SKM-1 (cell line): ENCODE results near the gene FAAP100.

Experiments
- DNase-seq: peaks from one replicate; lab custom pipeline; 2025; ENCODE audit not compliant: unreplicated experiment; lab: John Stamatoyannopoulos, UW

The FAAP100 gene

DNA sequence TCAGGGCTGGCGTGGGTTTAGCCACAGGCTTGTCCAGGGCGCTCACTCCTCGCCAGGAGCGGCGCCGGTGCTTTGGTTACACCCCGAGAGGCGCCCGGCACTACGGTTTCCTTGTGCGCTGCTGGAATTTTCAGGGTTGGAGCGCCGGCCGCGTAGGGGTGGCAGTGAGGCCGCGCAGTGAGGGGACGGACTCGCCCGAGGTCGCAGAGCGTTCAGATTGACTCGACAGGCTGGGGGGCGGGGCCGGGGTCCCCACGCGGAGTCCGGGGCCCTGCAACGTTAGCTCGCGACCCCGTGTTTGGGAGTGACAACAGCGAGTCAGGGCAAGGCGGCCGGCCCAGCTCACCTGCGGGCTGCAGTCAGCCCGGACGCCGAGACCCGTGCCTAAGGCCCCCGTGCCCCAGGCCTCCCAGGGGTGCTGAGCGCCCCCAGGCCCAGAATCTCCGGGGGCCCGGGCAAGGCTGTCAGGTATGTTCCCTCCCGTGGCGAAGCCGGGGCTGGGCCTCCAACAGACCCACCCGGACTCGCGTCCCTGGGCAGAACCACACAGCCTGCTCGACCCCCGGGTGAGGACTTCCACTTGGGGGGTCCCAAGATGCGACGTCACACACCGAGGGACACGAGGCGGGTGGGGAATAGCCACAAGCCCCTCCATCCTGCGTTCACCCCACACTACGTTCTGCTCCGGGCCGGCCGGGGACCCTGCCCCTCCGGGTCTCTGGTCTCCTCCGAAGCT, 38.2 kb downstream of the FAAP100 start:
- DNase-seq = no peak

DNA sequence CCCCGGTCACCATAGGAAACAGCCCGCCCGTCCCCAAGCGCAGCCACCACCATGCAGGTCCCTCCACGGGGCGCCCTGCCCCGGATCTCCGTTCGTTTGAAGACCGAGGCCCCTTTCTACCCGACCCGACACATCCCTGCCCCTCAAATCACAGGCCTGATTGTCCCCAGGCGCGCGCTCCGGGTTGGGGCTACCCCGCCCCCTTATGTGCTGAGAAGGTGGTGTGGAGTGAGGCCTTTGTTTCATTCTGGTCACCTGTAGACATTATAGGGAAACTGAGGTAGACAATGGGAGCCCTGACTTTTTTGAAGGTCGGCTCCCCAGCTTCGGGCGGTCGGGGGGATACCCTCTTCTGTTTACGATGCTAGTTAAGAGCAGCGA, 38.8 kb downstream of the FAAP100 start:
- no peak for DNase-seq

DNA sequence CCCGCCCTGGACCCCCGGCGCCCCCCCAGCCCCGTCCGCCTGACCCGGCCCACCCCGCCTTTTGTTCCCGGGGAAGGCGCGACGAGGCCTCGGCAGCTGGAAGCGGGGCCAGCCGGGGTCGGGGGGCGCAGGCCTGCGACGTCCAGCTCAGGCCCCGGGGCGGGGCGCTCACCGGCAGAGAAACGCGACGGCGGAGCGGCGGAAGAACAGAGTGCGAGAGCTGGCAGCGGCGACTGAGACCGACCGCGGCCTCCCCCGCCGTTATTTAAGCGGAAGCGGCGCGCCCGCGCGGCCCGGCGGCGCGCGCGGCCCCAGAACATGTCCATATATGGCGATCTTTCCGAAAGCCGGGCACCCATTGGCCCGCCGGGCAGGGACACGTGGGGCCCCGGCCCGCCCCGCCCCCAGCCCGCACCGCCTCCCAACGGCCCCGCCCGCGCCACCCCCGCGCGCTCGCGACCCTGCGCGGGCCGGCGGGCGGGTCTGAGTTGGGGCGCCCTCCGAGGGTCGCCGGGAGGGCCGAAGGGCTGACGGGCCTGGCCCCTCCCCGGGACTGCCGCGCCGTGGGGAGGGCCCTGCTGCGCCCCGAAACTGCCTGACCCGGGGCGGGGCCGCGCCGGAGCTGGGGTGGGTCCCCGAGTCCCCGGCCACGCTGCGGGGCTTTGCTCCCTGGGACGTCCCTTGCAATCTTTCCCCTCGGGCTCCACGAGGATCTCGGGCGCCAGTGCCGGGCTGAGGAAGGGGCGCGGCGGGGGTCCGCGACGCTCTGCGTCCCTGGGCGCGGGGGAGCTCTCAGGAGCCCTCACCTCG, 39.4 kb downstream of the FAAP100 start, which contains the start of gene ACTG1:
Gene ACTG1 (minus strand): TSS at position 238 of the 810 bp plus-strand sequence. CDS start 445 bp downstream, outside the sequence.
- peak; percentile 62 for DNase-seq

DNA sequence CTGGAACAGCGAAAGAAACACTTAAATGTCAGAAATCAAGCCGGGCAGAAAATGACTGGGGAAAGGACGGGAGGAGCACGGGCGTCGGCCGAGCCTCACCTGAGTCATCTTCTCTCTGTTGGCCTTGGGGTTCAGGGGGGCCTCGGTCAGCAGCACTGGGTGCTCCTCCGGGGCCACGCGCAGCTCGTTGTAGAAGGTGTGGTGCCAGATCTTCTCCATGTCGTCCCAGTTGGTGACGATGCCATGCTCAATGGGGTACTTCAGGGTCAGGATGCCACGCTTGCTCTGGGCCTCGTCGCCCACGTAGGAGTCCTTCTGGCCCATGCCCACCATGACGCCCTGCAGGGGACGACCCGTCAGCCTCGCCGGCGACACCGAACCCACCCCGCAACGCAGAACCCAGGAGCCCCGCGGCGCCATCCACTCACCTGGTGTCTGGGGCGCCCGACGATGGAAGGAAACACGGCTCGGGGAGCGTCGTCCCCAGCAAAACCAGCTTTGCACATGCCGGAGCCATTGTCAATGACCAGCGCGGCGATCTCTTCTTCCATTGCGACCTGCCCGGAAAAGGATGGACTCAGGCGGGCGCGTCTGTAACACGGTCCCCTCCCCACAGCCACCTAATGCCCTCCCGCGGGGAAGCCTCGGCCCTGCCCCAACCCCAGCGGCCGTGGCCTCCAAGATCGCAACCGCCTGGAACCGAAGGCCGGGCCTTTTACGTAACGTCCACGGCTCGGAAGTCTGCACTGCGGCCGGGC, 40.2 kb downstream of the FAAP100 start:
- no peak for DNase-seq

DNA sequence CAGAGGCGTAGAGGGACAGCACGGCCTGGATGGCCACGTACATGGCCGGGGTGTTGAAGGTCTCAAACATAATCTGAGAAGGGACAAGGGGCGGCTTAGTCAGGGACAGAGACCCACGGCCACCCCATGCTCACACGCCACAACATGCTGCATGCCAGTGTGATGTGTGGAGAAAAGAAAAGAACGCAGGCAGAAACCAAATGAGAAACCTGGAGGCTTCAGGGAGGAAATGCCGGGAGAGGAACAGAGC, 40.7 kb downstream of the FAAP100 start:
- no peak for DNase-seq

DNA sequence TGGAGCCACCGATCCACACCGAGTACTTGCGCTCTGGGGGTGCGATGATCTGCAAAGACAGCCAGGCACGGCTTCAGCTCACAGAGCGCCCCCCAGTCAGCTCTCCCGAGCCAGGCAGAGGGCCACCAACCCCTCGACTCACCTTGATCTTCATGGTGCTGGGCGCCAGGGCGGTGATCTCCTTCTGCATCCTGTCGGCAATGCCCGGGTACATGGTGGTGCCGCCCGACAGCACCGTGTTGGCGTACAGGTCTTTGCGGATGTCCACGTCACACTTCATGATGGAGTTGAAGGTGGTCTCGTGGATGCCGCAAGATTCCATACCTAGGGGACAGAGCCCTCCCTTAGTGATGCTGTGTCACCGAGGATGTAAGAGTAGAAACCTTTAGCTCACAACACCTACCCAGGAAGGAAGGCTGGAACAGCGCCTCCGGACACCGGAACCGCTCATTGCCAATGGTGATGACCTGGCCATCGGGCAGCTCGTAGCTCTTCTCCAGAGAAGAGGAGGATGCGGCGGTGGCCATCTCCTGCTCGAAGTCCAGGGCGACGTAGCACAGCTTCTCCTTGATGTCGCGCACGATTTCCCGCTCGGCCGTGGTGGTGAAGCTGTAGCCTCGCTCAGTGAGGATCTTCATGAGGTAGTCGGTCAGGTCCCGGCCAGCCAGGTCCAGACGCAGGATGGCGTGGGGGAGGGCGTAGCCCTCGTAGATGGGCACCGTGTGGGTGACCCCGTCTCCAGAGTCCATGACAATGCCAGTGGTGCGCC, 41.2 kb downstream of the FAAP100 start:
- DNase-seq = no peak

DNA sequence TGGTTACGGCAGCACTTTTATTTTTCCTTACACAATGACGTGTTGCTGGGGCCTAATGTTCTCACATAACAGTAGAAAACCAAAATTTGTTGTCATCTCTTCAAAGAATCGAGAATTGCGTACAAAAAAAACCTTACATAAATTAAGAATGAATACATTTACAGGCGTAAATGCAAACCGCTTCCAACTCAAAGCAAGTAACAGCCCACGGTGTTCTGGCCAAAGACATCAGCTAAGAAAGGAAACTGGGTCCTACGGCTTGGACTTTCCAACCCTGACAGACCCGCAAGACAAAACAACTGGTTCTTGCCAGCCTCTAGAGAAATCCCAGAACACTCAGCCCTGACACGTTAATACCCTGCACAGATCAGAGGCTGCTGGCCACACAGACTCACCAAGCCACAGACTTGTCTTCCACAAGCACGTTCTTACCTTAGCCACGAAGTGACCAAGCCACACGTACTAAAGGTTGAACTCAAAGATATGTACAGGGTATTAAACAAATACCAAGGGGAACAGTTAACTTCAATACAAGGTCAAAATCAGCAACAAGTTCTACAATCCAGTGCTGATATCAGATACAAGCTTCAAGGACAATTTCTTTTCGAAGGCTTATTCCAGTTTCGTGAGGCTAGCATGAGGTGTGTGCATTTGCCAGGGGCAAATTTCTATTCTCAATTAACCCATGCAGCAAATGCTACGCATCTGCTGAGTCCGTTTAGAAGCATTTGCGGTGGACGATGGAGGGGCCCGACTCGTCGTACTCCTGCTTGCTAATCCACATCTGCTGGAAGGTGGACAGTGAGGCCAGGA, 42.0 kb downstream of the FAAP100 start:
- no peak for DNase-seq

DNA sequence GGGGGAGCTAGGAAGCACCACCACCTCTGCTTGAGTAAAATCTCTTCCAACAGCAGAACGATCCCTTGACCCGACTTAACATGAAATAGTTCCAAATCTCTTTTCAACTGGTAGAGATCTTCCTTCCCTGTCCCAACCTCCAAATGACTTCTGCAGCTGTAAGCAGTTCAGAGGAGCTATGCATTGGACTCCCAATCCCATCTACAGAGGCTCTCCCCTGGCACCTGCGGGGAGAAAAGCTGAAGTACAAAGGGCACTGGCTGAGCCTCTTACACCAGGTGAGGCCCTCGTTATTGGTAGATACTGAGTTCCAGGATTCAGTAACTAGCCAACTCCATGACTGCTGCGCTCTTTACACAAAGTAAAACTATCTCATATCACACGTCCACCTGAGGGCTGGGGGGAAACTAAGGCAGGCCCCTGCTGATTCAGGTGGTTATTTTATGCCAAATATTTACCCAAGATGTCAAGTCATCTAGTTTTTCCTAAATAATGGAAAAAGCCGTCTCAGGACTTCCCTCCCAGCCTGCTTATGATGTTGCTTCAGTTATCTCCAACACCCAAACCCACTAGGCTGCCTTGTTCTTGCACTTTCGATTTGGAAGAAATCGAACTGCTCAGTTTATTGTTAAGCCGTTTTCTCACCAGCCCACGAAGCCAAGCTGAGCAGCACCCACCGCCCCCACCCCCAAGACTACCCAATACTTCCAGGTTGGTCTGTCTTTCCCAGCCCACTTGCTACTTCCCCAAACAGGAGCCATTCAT, 42.8 kb downstream of the FAAP100 start:
- DNase-seq = no peak

DNA sequence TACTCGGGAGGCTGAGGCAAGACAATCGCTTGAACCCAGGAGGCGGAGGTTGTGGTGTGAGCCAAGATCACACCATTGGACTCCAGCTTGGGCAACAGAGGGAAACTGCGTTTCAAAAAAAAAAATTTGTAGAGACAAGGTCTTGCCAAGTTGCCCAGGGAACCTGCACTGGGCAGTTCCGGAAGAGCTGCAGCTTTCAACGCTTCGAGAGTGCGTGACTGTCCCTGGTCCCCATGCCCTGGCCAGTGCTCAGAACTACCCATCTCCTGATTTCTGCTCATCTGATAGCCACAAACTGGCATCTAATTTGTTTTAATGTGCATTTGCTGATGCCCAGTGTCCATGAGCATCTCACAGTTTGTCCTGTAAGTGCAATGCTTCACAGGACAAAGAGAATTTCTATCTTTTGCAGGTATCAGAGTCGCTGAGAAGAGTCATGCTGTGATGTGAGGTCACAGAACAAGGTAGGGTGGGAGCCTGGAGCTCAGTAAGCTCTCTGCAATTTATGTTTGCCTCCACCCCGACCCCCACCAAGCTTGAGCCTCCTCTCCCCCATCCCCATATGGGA, 43.4 kb downstream of the FAAP100 start:
- no peak for DNase-seq

DNA sequence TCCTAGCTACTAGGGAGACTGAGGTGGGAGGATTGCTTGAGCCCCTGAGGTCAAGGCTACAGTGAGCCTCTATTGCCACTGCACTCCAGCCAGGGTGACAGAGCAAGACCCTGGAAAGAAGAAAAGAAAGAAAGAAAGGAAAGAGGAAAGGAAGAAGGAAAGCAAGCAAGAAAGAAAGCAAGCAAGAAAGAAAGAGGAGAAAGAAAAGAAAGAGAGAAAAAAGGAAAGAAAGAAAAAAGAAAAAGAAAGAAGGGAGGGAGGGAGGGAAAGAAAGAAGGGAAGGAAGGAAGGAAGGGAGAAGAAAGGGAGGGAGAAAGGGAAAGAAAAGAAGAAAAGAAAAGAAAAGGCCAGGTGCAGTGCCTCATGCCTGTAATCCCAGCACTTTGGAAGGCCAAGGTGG, 48.5 kb downstream of the FAAP100 start:
- DNase-seq = no peak

DNA sequence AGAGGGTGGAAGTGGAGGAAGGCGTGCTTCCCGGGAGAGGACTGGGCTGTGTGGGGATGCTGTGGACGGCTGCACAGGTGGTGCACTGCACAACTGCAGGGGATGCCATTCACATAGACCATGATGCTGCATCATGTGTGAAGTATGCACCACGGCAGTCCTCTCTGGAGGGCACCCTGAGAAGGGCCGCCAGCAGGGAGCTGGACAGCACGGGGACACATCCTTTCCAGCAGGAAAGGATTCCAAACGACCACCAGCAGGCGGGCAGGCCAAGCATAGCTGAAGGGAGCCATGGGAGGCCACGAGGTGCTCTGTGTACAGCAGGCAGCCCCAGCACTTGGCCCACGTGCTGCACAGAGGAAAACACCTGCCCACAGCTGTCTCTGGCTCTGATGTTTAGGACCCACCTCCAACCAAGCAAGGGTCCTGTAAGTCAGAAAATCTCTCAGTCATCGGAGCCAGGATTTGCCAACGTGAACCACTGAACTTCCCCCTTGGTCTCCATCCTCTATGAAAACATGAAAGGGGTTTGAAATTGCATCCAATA, 49.6 kb downstream of the FAAP100 start:
- DNase-seq = no peak

DNA sequence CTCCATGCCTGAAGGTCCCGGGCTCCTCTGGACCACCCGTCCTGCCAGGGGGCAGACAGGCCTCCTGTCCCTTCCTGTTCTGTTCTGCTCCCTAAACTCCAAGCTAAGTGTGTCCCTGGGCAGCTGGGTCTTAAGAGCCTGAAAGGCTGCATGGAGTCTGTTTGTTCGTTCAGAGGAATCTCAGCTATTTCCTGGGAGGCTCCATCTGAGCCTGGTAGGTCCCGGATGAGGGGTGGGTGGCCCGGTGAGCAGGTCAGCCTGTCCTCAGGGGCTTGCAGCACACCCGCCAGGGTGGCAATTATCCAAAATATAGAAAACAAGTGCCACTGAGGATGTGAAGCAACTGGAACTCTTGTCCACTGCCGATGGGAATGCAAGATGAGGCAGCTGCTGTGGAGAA, 52.1 kb downstream of the FAAP100 start:
- DNase-seq = no peak

DNA sequence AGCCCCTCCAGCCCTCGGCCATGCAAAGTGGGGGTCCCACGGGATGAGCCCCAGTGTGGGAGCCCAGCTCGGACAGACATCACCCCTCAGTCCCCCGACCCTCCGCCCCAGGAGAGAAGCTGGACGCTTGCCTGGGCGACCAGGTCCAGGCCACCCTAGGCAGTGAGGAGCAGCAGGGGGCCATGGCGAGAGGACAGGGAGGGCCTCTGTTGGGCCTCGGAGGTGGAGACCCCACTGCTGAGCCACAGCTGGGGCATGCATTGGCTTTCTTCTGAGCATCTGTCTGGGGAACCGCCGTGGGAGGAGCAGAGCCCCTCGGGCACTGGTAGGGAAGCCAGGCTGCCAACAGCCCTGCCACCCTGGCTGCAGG, 52.6 kb downstream of the FAAP100 start:
- DNase-seq = no peak

DNA sequence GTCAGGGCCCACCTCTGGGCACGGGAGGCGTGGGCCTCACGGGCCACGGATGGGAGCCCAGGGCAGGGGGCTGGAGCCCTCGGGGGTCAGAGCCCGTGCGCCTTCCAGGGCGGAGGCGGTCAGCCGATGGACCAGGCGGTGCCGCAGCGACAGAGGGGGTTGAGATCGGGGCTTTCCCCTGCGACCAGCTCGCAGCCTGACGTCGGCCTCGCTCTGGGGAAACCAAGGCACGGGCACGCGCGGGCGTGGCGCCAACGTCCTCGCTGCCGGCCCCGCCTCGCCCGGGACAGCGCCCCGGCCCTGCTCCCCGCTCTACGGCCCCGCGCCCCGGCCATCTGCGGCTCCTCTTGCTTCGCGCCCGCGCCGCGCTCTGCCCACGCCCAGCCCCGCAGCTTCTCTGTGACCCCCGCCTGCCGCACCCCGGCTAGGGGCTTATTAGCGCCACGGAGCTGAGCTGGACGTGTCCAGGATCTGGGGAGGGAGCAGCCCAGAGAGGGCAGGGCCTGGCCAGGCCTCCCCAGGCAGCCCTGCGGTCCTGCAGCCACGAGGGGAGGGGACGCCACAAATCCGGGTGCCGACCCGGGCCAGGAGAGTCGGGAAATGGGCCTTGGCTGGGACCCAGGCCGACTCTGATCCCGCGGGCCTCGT, 53.1 kb downstream of the FAAP100 start:
- no peak for DNase-seq

DNA sequence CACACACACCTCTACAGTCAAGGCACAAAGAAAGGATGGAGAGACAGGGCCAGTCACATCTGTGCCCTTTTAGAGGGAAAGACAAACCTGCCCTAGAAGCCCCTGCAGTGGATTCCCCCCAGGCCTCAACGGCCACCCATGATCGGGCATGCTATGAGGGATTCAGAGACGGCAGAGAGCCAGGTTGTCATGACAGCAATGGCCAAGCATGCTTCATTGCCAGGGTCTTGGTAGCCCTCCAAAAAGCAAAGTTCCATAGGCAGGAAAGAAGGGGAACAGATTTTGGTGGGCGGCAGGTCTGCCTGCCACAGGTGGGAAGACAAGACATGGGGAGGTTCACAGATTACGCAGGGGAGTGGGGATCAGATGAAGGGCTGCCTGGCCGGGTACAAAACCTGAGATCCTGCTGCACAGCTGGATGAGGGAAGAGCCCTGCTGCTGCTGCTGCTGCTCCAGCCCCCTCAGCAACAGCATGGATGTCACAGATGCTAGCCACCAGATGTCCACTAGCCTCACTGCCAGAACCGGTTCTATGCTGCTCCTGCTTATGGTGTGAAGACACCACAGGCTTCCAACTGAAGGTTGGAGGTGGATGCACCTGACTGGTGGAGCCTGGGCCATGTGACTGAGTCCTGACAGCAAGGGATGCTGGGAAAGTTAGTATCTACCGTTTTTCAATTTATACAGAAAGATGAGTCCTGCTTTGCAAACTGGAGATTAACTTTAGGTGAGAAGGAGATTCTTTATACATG, 57.4 kb downstream of the FAAP100 start:
- no peak for DNase-seq

DNA sequence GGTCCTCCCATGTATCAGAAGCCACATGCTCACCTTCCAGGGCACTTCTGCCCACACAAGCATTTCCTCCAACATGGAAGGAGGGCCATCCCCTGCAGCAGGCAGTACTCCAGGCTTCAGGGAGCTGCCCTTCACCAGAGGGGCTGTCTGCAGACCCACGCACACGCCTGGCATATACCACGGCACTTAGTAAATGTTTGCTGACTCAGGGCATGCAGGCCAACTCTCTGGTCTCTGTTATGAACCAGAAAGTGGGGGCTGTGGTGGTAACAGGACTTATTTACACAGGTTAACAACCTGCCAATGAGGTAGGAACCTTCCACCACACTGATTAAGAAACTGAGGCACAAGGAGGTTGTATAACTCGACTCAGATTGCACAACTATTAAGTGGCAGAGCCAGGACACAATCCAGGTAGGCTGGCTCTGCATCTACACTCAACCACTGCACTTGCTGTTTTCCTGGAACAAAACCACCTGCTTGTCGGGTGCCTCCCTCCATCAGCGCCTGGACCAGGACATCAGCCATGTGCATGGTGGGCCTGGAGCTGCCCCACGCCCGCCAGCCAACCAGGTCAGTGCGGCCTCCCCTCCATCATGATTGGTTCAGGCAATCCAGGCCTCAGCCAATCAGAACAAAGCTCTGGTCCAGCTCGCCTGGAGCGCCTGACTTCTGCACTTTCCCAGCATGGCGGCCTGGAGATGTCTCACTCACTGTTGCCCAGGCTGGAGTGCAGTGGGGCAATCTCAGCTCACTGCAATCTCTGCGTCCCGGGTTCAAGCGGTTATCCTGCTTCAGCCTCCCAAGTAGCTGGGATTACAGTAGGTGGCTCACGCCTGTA, 58.7 kb downstream of the FAAP100 start:
- no peak for DNase-seq

DNA sequence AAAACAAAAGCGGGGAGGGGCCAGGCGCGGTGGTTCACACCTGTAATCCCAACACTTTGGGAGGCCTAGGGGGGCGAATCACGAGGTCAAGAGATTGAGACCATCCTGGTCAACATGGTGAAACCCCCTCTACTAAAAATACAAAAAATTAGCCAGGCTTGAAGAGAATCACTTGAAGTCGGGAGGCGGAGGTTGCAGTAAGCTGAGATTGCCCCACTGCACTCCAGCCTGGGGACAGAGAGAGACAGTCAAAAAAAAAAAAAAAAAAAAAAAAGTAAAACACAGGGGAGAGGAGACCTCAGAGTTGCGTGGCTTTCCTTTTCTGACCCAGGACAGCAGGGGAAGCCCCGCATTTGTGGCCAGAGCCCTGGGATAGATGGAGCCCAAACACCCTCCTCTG, 59.4 kb downstream of the FAAP100 start:
- DNase-seq = no peak
